Glutamatergic neuron (in vitro differentiated cells): ENCODE results near the gene TEX51. TPM values are rescaled to one million over a fixed set of nuclear protein-coding genes. Genes with fewer than 3 reads are reported as not detected.

ENCODE experiments used
- DNase-seq: peaks from one replicate; pipeline ENCODE4 v3.0.0; 2022
- H3K27ac Mint-ChIP-seq: one replicate; pipeline ENCODE4 v1.8.0; 2020; ENCODE audit warnings: mild to moderate bottlenecking, mixed read lengths, inconsistent platforms; ENCODE audit not compliant: unreplicated experiment
- H3K27me3 Mint-ChIP-seq: one replicate; pipeline ENCODE4 v1.8.0; 2020; ENCODE audit warnings: mild to moderate bottlenecking, moderate library complexity, mixed read lengths, inconsistent platforms; ENCODE audit not compliant: unreplicated experiment
- H3K36me3 Mint-ChIP-seq: one replicate; pipeline ENCODE4 v1.8.0; 2020; ENCODE audit warnings: mild to moderate bottlenecking, mixed read lengths, inconsistent platforms; ENCODE audit not compliant: unreplicated experiment
- H3K4me1 Mint-ChIP-seq: one replicate; pipeline ENCODE4 v1.8.0; 2020; ENCODE audit warnings: mild to moderate bottlenecking, low read depth, mixed read lengths, inconsistent platforms; ENCODE audit not compliant: unreplicated experiment
- H3K4me3 Mint-ChIP-seq: one replicate; pipeline ENCODE4 v1.8.0; 2020; ENCODE audit warnings: mild to moderate bottlenecking, mixed read lengths, inconsistent platforms; ENCODE audit not compliant: unreplicated experiment
- H3K9me3 Mint-ChIP-seq: one replicate; pipeline ENCODE4 v1.8.0; 2020; ENCODE audit warnings: mild to moderate bottlenecking, moderate library complexity, mixed read lengths, inconsistent platforms; ENCODE audit not compliant: unreplicated experiment
- total RNA-seq: library from RNA; stranded (reverse); fragmentation: NEBNext Ultra II Directional; extraction: Animal tissue kit (Norgen Biotek cat#: 25700); gene quantifications from one replicate; pipeline ENCODE4 v1.2.1, GENCODE V29; 2021; ENCODE audit not compliant: unreplicated experiment
- TF ChIP-seq, protein P1 (sequence below): fragments of 200-600 bp; sonication (generic); IDR thresholded peaks from one replicate; pipeline ENCODE4 v1.5.0; 2021; ENCODE audit not compliant: partially characterized antibody, unreplicated experiment

TEX51 gene
- total RNA-seq, 1 donor from 2014 or later = not detected

DNA sequence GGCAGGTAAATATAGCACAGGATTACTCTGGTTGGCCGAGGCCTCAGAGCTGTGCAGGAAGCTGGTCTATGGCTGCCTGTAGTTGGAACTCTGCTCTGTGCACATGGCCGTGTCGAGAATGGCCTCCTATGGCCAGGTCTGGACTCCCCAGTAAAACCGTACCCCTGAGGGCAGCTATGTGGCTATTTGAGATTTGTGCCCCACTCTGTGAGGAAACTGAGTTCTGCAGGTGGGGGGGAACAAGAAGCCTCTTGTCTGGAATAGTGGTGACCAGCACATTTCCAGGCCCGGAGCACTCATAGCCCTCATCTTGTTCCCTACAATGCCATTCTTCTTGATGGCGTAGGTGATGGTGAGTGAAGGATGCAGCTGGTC is 15.0 kb upstream of the TEX51 start:
- Mint-ChIP-seq H3K4me1 (peaks cover 6% of the 10 kb centered on the region), H3K27ac (no peak overlapping the region), H3K4me3 (no peak overlapping the region), H3K36me3 (no peaks in the 10 kb centered on the region), H3K9me3 (peaks cover 5% of the 10 kb centered on the region), H3K27me3 (peaks cover 12% of the 10 kb centered on the region)
- TF ChIP-seq, protein P1, sequence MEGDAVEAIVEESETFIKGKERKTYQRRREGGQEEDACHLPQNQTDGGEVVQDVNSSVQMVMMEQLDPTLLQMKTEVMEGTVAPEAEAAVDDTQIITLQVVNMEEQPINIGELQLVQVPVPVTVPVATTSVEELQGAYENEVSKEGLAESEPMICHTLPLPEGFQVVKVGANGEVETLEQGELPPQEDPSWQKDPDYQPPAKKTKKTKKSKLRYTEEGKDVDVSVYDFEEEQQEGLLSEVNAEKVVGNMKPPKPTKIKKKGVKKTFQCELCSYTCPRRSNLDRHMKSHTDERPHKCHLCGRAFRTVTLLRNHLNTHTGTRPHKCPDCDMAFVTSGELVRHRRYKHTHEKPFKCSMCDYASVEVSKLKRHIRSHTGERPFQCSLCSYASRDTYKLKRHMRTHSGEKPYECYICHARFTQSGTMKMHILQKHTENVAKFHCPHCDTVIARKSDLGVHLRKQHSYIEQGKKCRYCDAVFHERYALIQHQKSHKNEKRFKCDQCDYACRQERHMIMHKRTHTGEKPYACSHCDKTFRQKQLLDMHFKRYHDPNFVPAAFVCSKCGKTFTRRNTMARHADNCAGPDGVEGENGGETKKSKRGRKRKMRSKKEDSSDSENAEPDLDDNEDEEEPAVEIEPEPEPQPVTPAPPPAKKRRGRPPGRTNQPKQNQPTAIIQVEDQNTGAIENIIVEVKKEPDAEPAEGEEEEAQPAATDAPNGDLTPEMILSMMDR = no peak
- no peak for DNase-seq

DNA sequence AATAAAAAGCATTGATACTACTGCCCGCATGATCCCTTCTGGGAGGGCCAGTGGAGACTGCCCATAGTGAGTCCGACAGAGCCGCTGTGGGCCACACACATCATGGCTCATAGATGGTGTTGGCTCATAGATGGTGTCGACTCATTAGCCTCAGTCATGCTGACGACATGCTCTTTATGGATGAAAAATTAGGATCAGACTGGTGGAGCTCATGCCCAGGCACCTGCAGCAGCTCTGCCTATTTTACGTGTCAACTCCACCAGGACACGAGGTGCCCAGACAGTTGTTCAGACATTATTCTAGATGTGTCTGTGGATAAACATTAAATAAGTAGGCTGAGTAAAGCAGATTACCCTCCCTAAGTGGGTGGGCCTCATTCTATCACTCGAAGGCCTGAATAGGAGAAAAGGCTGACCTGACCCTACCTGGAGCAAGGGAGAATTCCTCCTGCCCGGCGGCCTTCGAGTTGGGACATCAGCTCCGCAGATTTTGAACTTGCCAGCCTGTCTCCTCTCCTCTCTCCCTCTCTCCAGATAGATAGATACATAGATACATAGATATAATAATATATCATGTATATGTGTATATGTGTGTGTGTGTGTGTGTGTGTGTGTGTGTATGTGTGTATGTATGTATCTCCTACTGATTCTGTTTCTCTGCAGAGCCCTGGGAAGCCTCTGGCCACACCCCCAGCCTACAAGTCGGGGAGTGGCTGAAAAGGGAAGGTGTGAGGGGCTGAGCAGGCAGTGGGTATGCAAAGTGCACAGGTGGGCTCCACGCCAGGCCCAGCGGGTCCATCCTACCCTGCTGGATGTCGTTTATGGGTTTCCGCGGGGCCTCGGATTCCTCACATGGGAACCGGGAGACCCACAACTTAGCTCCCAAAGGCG is 13.6 kb upstream of the TEX51 start:
- H3K36me3 Mint-ChIP-seq = no peaks in the 10 kb centered on the region
- no peak overlapping the region for H3K4me3 Mint-ChIP-seq
- peaks cover 16% of the 10 kb centered on the region for H3K27me3 Mint-ChIP-seq
- H3K4me1 Mint-ChIP-seq = peaks cover 6% of the 10 kb centered on the region
- TF ChIP-seq, protein P1 = no peak
- H3K27ac Mint-ChIP-seq = no peak overlapping the region
- H3K9me3 Mint-ChIP-seq = peaks cover 12% of the 10 kb centered on the region
- no peak for DNase-seq

DNA sequence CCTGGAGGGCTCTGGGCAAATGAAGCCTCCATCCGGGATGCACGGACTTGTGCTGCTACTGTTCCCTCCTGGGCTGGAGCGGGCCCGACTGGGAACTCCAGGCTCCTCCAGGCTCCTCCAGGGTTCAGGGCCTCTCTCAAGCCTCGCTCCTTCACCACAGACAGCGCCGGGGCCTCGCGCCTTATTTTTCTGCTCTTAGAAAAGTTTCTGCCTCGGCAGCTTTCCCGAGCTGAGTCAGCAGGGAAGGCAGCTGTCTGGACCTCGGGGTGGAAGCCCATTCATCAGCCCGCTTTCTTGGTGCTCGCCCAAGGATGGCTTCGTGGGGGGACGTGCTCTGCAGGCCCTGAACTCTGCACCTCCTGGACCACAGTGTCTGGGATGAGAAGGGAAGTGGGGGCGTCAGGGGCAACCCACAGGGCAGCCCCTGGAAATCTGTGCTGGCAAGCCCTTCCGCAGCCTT is 12.9 kb upstream of the TEX51 start:
- Mint-ChIP-seq H3K27ac (no peak overlapping the region), H3K4me3 (no peak overlapping the region), H3K36me3 (no peaks in the 10 kb centered on the region), H3K9me3 (peaks cover 12% of the 10 kb centered on the region), H3K4me1 (peaks cover 8% of the 10 kb centered on the region), H3K27me3 (peaks cover 16% of the 10 kb centered on the region)
- DNase-seq = no peak
- TF ChIP-seq, protein P1 = no peak

DNA sequence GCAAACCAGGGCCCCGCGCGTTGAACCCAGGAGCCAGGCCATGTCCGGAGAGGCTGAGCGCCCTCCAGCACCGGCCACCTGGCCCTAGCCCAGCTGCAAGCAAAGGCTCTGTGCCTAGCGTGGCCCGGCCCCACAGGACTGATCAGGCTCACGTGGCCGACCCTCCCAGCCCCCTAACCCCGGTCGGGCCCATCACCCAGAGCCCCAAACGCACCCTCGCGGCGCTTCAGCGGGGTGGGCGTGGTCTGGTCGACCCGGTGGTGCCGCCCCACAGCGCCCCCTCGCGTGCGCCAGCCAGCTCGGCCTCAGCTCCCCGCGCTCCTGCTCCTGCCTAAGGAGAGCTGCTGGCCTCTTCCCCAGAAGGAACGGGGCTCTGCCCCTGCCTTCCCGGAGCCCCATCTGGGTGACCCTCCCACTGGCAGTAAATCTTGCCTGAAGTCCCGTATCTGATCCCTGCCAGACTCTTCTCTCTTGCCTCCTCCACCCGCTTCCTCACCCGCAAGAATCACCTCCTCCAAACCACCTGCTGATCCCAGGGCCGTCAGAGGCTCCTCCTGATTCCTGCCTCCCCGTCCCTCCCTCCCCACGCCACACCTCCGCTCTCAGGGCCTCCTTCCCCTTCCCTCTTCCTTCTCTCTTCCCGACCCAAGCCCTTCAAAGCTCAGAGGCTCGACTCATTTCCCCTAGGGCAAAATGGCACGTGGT is 12.3 kb upstream of the TEX51 start:
- peaks cover 12% of the 10 kb centered on the region for H3K4me1 Mint-ChIP-seq
- peaks cover 12% of the 10 kb centered on the region for H3K9me3 Mint-ChIP-seq
- DNase-seq = peak; percentile 85
- no peaks in the 10 kb centered on the region for H3K36me3 Mint-ChIP-seq
- TF ChIP-seq, protein P1 = peak; percentile 87
- peaks cover 16% of the 10 kb centered on the region for H3K27me3 Mint-ChIP-seq
- H3K27ac Mint-ChIP-seq = no peak overlapping the region
- no peak overlapping the region for H3K4me3 Mint-ChIP-seq

DNA sequence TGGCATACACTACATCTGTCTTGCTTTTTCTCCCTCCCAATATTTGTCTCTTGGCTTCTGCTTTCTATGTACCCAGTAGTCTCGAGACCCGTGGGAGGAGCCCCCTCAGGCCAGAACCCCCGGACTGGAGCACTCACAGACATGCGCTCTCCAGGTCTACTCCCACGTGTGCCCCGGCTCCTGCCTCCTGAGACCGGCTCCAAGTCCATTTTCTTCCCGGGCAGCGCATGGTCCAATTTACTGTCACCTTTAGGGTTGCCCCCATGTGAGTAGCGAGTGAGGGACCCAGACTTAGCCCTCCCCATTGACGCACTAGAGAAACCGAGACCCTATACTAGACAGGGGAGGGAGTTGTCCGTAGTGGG is 11.8 kb upstream of the TEX51 start:
- peaks cover 13% of the 10 kb centered on the region for H3K27me3 Mint-ChIP-seq
- DNase-seq = no peak
- H3K4me3 Mint-ChIP-seq = no peak overlapping the region
- no peaks in the 10 kb centered on the region for H3K36me3 Mint-ChIP-seq
- peaks cover 12% of the 10 kb centered on the region for H3K9me3 Mint-ChIP-seq
- TF ChIP-seq, protein P1 = no peak
- no peak overlapping the region for H3K27ac Mint-ChIP-seq
- peaks cover 12% of the 10 kb centered on the region for H3K4me1 Mint-ChIP-seq
